HEK293T (cell line): ENCODE results near the gene TMA7B.

ENCODE experiments used
- CTCF ChIA-PET: fragments of 350-600 bp; formaldehyde crosslinking; extraction: SDS; loops from one replicate; lab custom pipeline; 2021; ENCODE audit warnings: antibody characterized with exemption, inconsistent platforms; lab: Yijun Ruan, JAX
- POLR2A ChIA-PET: fragments of 350-600 bp; formaldehyde crosslinking; extraction: SDS; loops from one replicate; lab custom pipeline; 2020; ENCODE audit warnings: antibody characterized with exemption, inconsistent platforms; lab: Yijun Ruan, JAX
- DNase-seq: peaks from one replicate; pipeline ENCODE4 v3.0.0; 2012; ENCODE audit warnings: mixed read lengths; ENCODE audit errors: extremely low spot score
- ARNT ChIP-seq: fragments of 450-650 bp; IDR thresholded peaks from 2 replicates; pipeline ENCODE4 v1.6.1; 2017; ENCODE audit warnings: mild to moderate bottlenecking
- BHLHE40 ChIP-seq: fragments of 450-650 bp; IDR thresholded peaks from 2 replicates; pipeline ENCODE4 v1.6.1; 2016; ENCODE audit warnings: mild to moderate bottlenecking, moderate library complexity, borderline replicate concordance
- CTBP1 ChIP-seq: fragments of 450-650 bp; IDR thresholded peaks from 2 replicates; pipeline ENCODE4 v1.6.1; 2016; ENCODE audit warnings: borderline replicate concordance
- ELF4 ChIP-seq: fragments of 450-650 bp; IDR thresholded peaks from 2 replicates; pipeline ENCODE4 v1.6.1; 2017; ENCODE audit warnings: antibody characterized with exemption
- FOXA1 ChIP-seq: fragments of 450-650 bp; IDR thresholded peaks from 2 replicates; pipeline ENCODE4 v1.6.1; 2016; ENCODE audit warnings: mild to moderate bottlenecking
- FOXK2 ChIP-seq: fragments of 450-650 bp; IDR thresholded peaks from 2 replicates; pipeline ENCODE4 v1.6.1; 2016; ENCODE audit warnings: mild to moderate bottlenecking
- FOXM1 ChIP-seq: fragments of 450-650 bp; IDR thresholded peaks from 2 replicates; pipeline ENCODE4 v1.6.1; 2017; ENCODE audit warnings: mild to moderate bottlenecking, borderline replicate concordance
- HDGF ChIP-seq: fragments of 450-650 bp; IDR thresholded peaks from 2 replicates; pipeline ENCODE4 v1.6.1; 2017; ENCODE audit warnings: antibody characterized with exemption, borderline replicate concordance
- L3MBTL2 ChIP-seq: fragments of 450-650 bp; conservative IDR thresholded peaks from 2 replicates; pipeline ENCODE4 v1.6.1; 2016; ENCODE audit warnings: mild to moderate bottlenecking
- LEF1 ChIP-seq: fragments of 450-650 bp; IDR thresholded peaks from 2 replicates; pipeline ENCODE4 v1.6.1; 2017; ENCODE audit warnings: mild to moderate bottlenecking, borderline replicate concordance
- NFRKB ChIP-seq: fragments of 450-650 bp; IDR thresholded peaks from 2 replicates; pipeline ENCODE4 v1.6.1; 2016; ENCODE audit warnings: mild to moderate bottlenecking, moderate library complexity
- SP1 ChIP-seq: fragments of 450-650 bp; IDR thresholded peaks from 2 replicates; pipeline ENCODE4 v1.6.1; 2017
- SUZ12 ChIP-seq: fragments of 450-650 bp; IDR thresholded peaks from 2 replicates; pipeline ENCODE4 v1.6.1; 2016; ENCODE audit warnings: mild to moderate bottlenecking
- TARDBP ChIP-seq: fragments of 450-650 bp; IDR thresholded peaks from 2 replicates; pipeline ENCODE4 v1.6.1; 2016
- ZNF384 ChIP-seq: fragments of 450-650 bp; IDR thresholded peaks from 2 replicates; pipeline ENCODE4 v1.6.1; 2016
- TF ChIP-seq, protein P1 (sequence below): fragments of 450-650 bp; IDR thresholded peaks from 2 replicates; pipeline ENCODE4 v1.6.1; 2016

TMA7B gene

DNA sequence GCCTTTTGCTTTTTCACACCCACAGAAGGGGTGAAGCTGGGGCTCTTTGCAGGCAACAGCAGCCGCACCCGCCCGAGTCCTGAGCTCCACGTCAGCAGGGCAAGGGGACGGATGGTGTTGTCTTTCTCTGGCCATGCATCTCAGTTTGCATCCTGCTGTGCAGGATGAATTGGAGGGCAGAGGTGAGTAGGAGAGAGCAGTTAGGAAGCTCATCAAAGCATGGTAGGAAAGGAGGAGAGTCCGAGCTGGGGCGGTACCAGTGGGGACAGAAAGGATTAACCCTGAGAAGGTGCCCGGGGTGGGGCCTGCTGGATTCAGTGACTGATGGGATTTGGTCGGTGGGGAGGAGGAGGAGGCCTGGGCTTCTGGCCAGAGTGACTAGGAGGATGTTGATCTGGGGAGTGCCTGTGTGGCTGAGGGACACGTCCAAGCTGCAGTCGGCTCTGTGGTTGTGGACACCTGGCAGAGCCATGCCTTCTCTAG, 49.1 kb downstream of the TMA7B start:
- no peak for DNase-seq
- ChIA-PET POLR2A (interaction anchor here (1.3 kb wide), 1 partner anchor 34 kb away, joined by 5 read pairs; no protein-coding TSS in a partner anchor), CTCF (interaction anchor here (2.0 kb wide), 1 partner anchor 15 kb away, joined by 7 read pairs; no protein-coding TSS in a partner anchor)
- TF ChIP-seq CTBP1 (no peak), TARDBP (no peak), ELF4 (no peak), FOXA1 (no peak), LEF1 (no peak), NFRKB (no peak), FOXM1 (no peak), BHLHE40 (no peak), L3MBTL2 (no peak), SP1 (no peak), SUZ12 (no peak), FOXK2 (no peak), ZNF384 (no peak), HDGF (no peak), ARNT (no peak)
- TF ChIP-seq, protein P1, sequence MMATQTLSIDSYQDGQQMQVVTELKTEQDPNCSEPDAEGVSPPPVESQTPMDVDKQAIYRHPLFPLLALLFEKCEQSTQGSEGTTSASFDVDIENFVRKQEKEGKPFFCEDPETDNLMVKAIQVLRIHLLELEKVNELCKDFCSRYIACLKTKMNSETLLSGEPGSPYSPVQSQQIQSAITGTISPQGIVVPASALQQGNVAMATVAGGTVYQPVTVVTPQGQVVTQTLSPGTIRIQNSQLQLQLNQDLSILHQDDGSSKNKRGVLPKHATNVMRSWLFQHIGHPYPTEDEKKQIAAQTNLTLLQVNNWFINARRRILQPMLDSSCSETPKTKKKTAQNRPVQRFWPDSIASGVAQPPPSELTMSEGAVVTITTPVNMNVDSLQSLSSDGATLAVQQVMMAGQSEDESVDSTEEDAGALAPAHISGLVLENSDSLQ, result no peak

DNA sequence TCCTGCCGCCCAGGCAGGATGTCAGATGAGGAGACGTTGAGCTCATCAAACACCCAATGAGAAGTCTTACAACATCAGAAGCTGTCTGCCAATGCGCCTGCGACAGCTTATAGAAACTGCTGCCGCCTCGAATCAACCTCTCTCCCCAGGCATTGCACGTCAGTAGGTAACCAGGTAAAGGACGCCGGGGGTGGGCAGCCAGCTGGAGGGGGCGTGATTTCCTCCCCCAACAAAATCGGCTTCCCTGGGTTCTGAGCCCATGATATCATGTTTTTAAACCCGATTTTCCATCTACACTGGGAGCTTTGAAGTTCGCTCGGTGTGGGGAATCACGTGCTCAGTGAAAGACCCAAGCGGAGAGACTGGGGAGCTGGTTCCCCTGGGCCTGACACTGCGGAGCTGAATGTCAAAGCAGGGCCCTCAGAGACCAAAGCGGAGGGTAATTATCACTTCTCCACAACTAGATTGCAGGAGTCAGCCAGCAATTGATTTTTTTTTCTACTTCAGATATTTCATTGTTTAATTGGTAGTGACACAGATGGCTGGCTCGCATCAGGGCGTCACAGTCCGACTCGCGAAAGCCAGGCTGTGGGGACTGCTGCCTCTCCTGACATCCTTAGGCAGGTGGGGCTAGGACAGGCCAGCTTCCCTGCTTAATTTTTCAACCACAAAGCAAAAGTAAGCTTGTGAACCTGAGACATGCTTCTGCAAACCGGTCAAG, 49.9 kb downstream of the TMA7B start:
- no peak for DNase-seq
- POLR2A ChIA-PET, result interaction anchor here (1.3 kb wide), 1 partner anchor 34 kb away, joined by 5 read pairs; no protein-coding TSS in a partner anchor

DNA sequence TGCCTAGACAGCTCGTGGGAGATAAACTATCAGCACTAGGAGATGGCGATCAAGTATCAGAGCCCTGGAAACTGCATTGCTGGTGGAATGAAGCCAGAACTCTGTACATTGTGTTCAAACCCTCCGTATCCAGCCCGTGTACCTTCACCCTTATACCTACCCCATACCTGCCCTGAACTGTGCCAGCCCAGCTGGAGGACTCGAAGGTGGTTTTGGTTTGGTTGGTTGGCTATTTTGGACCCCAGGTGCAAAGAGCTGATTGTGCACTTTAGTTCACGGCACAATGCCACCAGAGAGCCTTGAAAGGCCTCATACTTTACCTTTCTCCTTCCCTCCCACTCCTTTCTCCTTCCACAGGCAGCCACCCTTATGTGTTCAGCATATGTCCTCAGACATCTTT, 50.5 kb downstream of the TMA7B start:
- no peak for TF ChIP-seq SUZ12
- no peak for TF ChIP-seq FOXM1
- TF ChIP-seq ELF4, result no peak
- TF ChIP-seq L3MBTL2, result no peak
- no peak for TF ChIP-seq HDGF
- no peak for TF ChIP-seq ZNF384
- no peak for DNase-seq
- CTCF ChIA-PET, result no interaction called here
- POLR2A ChIA-PET, result no interaction called here

More for the DNA sequence above, 49.9 kb downstream of the TMA7B start:
- CTCF ChIA-PET, result no interaction called here
- TF ChIP-seq ZNF384 (no peak), SUZ12 (no peak)
